ENCODE data around the gene PAX5. TPM values are rescaled to one million over a fixed set of nuclear protein-coding genes. Genes with fewer than 3 reads are reported as not detected.

Gene PAX5
- total RNA-seq, 1 donor from 2014 or later, result not detected

DNA sequence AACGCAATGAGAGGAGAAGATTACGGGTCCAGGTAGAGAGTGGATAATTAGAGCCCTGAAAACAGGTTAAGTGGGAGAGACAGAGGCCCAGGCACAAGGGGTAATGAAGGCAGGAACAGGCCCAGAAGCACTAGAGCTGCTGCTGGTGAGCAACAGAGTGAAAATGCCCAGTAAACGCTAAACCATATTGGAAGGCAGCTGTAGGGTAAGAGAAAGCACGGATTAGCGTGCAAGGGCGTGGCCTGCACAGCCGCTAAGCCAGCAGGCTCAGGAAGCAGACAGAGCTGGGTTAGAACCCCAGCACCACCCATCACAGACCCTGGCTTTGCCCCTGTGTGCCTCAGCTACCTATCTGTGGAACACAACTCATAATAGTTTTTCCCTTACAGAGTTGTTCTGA, 93.2 kb downstream of the PAX5 start:
- Histone ChIP-seq H3K4me3 (ENCODE audit: low read depth, low read length) (no peak overlapping the region), H3K27me3 (ENCODE audit: control insufficient read depth, insufficient read depth, low read length) (peaks cover 24% of the 10 kb centered on the region), H3K36me3 (ENCODE audit: control insufficient read depth, insufficient read depth, low read length) (no peaks in the 10 kb centered on the region)
- TF ChIP-seq, protein P1, sequence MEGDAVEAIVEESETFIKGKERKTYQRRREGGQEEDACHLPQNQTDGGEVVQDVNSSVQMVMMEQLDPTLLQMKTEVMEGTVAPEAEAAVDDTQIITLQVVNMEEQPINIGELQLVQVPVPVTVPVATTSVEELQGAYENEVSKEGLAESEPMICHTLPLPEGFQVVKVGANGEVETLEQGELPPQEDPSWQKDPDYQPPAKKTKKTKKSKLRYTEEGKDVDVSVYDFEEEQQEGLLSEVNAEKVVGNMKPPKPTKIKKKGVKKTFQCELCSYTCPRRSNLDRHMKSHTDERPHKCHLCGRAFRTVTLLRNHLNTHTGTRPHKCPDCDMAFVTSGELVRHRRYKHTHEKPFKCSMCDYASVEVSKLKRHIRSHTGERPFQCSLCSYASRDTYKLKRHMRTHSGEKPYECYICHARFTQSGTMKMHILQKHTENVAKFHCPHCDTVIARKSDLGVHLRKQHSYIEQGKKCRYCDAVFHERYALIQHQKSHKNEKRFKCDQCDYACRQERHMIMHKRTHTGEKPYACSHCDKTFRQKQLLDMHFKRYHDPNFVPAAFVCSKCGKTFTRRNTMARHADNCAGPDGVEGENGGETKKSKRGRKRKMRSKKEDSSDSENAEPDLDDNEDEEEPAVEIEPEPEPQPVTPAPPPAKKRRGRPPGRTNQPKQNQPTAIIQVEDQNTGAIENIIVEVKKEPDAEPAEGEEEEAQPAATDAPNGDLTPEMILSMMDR (IDR thresholded peaks at IDR 0.05; ENCODE audit: insufficient read depth, low read length, poor library complexity, severe bottlenecking), result no peak
- DNase-seq (ENCODE audit: low read depth), result no peak

- Histone ChIP-seq H3K4me3 (ENCODE audit: low read depth, low read length) (no peak overlapping the region), H3K27me3 (ENCODE audit: control insufficient read depth, insufficient read depth, low read length) (peaks cover 24% of the 10 kb centered on the region), H3K36me3 (ENCODE audit: control insufficient read depth, insufficient read depth, low read length) (no peaks in the 10 kb centered on the region)
- DNase-seq (ENCODE audit: low read depth), result no peak
- TF ChIP-seq, protein P1 (IDR thresholded peaks at IDR 0.05; ENCODE audit: insufficient read depth, low read length, poor library complexity, severe bottlenecking), result no peak
Observed at GRCh38 chr9:36940500-36940853, 93.6 kb downstream of the PAX5 start.

- Histone ChIP-seq H3K4me3 (ENCODE audit: low read depth, low read length) (no peak overlapping the region), H3K36me3 (ENCODE audit: control insufficient read depth, insufficient read depth, low read length) (no peaks in the 10 kb centered on the region), H3K27me3 (ENCODE audit: control insufficient read depth, insufficient read depth, low read length) (peaks cover 24% of the 10 kb centered on the region)
- DNase-seq (ENCODE audit: low read depth), result no peak
- TF ChIP-seq, protein P1 (IDR thresholded peaks at IDR 0.05; ENCODE audit: insufficient read depth, low read length, poor library complexity, severe bottlenecking), result no peak
Observed at GRCh38 chr9:36939655-36940499, 94.2 kb downstream of the PAX5 start.

DNA sequence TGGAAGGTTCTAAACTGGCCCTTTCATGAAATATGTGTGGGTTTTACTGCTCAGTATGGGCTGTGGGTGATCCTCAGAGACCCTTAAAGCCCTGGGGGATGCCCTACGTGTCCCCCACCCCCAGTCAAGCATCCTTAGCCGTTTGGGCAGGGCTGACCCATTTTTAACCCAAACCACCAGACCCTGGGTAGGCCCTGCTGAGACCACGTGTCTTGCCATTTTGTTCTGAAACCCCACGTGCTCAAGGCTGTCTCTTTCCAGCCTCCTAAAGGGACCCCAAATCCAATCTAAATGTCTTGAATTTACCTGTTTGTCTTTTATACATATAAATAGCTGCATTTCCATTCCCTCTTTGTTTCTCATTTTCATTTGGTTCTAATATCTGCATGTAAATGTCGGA, 94.9 kb downstream of the PAX5 start:
- Histone ChIP-seq H3K36me3 (ENCODE audit: control insufficient read depth, insufficient read depth, low read length) (no peaks in the 10 kb centered on the region), H3K4me3 (ENCODE audit: low read depth, low read length) (no peak overlapping the region), H3K27me3 (ENCODE audit: control insufficient read depth, insufficient read depth, low read length) (peaks cover 22% of the 10 kb centered on the region)
- DNase-seq (ENCODE audit: low read depth), result no peak
- TF ChIP-seq, protein P1 (IDR thresholded peaks at IDR 0.05; ENCODE audit: insufficient read depth, low read length, poor library complexity, severe bottlenecking), result no peak

- H3K27me3 ChIP-seq (ENCODE audit: control insufficient read depth, insufficient read depth, low read length), result peaks cover 22% of the 10 kb centered on the region
- no peaks in the 10 kb centered on the region for H3K36me3 ChIP-seq (ENCODE audit: control insufficient read depth, insufficient read depth, low read length)
- no peak for DNase-seq (ENCODE audit: low read depth)
- TF ChIP-seq, protein P1 (IDR thresholded peaks at IDR 0.05; ENCODE audit: insufficient read depth, low read length, poor library complexity, severe bottlenecking), result no peak
- no peak overlapping the region for H3K4me3 ChIP-seq (ENCODE audit: low read depth, low read length)
Observed at GRCh38 chr9:36938617-36939016, 95.5 kb downstream of the PAX5 start.

DNA sequence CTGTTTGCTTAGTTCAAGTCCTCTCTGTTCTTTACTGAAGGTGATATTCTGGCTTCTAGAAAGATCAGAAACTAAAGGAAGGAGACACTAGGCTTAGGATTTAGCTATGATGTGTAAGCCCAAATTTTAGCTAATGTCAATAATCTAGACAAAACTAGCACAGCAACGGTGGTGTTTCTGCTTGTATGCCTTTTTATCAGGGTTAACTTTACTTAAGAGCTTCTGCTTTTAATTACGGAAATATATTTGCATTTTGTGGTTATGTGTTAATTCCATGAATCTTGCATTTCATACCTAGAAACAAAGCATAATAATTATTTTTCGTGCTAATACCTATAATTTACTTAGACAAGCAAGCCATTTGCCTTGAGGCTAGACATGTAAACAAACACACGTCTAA, 96.1 kb downstream of the PAX5 start:
- Histone ChIP-seq H3K27me3 (ENCODE audit: control insufficient read depth, insufficient read depth, low read length) (peaks cover 24% of the 10 kb centered on the region), H3K36me3 (ENCODE audit: control insufficient read depth, insufficient read depth, low read length) (no peaks in the 10 kb centered on the region), H3K4me3 (ENCODE audit: low read depth, low read length) (no peak overlapping the region)
- no peak for DNase-seq (ENCODE audit: low read depth)
- TF ChIP-seq, protein P1 (IDR thresholded peaks at IDR 0.05; ENCODE audit: insufficient read depth, low read length, poor library complexity, severe bottlenecking), result no peak
